HG02610 (cell line): ENCODE measurements around the gene RSPH3.

Source experiments
- ATAC-seq: cut with Tn5 transposase; IDR thresholded peaks from one replicate; pipeline ENCODE4 v1.9.1; 2021; ENCODE audit warnings: mild to moderate bottlenecking, moderate library complexity; ENCODE audit not compliant: unreplicated experiment

Gene RSPH3

DNA sequence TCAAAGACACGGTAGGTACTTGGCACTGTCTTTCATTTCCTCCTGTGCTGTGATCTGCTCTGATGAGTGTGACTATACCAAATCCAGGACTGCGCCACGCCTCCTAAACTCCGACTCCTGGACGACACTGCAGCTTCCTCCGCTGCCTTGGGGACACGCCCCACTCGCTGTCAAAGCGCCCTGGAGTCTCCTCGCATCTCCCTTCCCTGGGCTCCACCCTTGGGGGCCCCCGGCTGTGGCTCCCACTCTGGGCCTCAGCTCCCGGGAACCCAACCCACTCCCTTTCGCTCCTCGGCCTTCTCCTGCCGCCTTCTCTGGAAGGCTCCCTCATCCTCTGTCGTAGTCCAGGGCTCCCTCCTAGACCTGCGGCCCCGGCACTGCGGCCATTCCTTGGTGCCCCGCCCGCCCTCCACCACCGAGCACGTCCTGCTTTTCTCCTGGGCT, 61.2 kb downstream of the RSPH3 start:
- no peak for ATAC-seq

DNA sequence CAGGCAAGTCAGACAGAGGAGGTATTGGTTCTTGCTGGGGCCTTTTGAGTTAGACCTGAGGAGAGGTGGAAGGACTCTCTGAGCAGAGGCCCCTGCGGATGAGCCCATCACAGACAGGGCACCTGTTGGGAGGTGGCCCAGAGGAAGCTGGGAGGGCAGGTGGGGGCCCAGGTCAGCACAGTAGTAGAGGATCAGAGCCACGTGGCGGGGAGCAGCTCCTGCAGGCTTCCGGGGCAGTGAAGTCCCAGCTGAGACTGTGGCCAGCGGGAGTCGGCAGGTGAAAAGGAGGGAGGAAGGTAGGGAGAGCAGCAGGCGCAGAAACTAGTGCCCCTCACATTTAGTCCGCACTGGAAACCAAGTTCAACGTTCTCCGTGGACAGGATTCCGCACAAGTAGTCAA, 61.8 kb downstream of the RSPH3 start:
- ATAC-seq, result no peak

DNA sequence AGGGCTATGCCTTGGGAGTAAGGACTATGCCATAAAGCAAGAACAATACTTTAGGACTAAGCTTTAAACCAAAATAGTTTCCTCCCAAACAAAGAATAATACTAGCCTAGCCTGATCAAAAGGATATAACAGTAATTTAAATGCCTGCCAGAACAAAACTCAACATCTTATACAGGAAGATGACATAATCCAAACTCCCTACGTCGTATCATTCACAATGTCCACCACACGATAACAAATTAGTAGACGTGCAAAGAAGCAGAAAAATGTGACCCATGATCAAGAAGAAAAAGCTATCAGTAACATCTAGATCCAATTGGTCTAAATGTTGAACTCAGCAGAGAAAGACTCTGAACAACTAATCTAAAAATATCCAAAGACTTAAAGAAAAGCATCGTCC, 65.8 kb downstream of the RSPH3 start:
- no peak for ATAC-seq

DNA sequence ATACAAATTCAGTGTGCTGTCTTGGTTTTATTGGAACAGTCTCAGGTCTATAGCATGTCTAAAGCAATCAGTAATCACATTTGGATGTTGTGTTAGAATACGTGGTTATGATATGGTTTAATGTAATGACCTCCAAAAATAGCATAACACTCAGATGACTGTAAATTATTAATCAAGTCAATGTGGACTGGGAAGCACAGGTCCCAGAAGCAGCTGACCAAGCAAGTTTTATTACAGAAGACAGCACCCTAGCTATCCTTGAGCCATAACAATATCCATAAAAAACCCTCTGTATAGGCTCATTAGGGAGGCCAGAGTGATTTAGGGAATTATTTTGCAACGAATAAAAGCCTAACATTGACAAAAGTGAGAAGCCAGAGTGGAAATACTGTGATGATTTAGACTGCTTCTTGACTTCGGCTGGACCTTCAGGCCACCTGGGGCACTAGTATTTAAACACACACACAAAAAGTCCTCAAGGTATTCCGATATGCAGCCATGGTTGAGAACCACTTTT, 66.9 kb downstream of the RSPH3 start:
- no peak for ATAC-seq

DNA sequence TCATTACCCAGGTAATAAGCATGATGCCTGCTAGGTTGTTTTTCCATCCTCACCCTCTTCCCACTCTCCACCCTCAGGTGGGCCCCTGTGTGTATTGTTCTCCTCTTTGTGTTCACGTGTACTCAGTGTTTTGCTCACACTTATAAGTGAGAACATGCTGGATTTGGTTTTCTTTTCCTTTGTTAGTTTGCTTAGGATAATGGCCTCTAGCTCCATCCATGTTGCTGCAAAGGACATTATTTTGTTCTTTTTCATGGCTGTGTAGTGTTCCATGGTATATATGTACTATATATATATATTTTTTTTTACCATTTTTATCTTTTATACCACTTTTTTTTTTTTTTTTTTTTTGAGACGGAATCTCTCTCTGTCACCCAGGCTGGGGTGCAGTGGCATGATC, 71.9 kb downstream of the RSPH3 start:
- no peak for ATAC-seq

DNA sequence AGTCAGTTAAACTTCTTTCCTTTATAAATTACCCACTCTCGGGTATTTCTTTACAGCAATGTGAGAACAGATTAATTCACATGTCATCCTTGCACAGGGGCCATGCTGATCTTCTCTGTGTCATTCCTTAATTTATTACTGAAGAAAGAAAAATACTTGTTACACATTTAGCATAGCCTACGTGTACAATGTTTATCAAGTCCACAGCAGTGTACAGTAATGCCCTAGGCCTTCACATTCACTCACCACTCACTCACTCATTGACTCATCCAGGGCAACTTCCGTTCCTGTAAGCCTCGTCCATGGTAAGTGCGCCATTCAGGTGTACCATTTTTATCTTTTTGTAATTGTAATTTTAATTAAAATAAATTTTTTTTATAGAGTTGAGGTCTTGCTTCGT, 73.6 kb downstream of the RSPH3 start:
- ATAC-seq, result no peak

DNA sequence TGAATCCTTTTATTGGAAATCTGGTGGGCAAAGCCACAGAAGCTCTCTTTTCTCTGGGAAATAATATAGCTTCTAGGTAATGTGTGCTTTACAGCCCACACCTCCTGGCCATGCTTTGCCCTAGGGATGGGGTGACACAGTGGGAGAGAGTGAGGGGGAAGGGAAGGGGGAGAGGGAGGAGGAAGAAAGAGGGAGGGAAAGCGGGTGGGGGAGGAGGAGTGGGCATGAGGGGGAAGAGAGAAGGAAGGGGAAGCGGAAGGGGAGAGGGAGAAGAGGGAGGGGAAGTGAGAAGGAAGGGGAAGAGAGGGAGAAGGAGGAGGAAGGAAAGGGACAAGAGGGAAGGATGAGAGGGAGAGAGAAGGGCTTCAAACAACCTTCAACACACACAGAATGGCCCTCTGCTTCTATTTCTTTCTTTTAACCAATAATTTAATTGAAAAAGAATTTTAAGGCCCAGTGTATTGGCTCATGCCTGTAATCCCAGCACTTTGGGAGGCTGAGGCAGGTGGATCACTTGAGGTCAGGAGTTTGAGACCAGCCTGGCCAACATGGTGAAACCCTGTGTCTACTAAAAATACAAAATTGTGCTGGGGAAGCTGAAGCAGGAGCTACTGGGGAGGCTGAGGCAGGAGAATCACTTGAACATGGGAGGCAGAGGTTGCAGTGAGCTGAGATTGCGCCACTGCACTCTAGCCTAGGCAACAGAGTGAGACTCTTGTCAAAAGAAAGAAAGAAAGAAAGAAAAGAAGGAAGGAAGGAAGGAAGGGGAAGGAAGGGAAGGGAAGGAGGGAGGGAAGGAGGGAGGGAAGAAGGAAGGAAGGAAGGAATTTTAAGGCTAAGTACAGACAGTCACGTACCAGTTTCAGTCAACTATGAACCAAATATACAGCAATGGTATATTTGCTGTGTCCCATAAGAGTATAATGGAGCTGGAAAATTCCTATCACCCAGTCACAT, 75.2 kb downstream of the RSPH3 start:
- no peak for ATAC-seq

DNA sequence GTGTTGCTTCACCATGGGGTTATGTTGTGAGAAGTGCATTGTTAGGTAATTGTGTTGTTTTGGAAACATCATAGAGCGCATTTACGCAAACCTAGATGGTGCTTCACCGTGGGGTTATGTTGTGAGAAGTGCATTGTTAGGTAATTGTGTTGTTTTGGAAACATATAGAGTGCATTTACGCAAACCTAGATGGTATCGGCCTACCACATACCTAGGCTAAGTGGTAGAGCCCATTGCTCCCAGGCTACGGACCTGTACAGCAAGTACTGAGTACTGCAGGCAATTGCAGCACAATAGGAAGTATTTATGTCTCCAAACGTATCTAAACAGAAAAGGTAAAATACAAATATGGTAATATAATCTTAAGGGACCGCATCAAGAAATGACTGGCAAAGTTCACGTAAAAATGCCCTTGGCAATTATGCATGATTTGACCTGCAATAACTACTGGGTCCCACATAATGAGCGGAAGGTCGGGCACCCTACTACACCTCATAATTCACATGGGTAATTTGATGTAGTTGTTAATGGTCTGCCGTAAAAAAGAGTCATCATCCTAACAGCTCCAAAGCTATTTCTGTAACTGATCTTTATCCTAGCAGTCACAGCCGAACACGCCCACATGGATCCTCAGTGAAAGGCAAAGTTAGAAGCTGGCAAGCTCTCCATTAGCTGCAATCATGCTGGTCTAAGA, 76.0 kb downstream of the RSPH3 start:
- no peak for ATAC-seq
